Effector memory CD4-positive, alpha-beta T cell (primary cell): ENCODE results near the gene CENPO.

Experiments used
- DNase-seq, 3 donors: peaks; one replicate each; pipeline ENCODE4 v3.0.0-alpha.2; 2020
- H3K27ac ChIP-seq: 2 replicates; pipeline ENCODE4 v1.7.0; 2013; ENCODE audit warnings: mild to moderate bottlenecking, low read length, moderate library complexity; ENCODE audit not compliant: insufficient read depth, poor library complexity, severe bottlenecking
- H3K27me3 ChIP-seq: replicated peaks from 2 replicates; pipeline ENCODE4 v1.7.0; 2013; ENCODE audit warnings: mild to moderate bottlenecking, low read length; ENCODE audit not compliant: insufficient read depth, control insufficient read depth, poor library complexity, severe bottlenecking
- H3K36me3 ChIP-seq: 2 replicates; pipeline ENCODE4 v1.7.0; 2013; ENCODE audit warnings: mild to moderate bottlenecking, low read length, moderate library complexity; ENCODE audit not compliant: control insufficient read depth, insufficient read depth
- H3K4me1 ChIP-seq: 2 replicates; pipeline ENCODE4 v1.7.0; 2013; ENCODE audit warnings: low read length, mild to moderate bottlenecking; ENCODE audit not compliant: control insufficient read depth, insufficient read depth, poor library complexity, severe bottlenecking
- H3K4me3 ChIP-seq: 2 replicates; pipeline ENCODE4 v1.7.0; 2013; ENCODE audit warnings: low read length, low read depth, mild to moderate bottlenecking; ENCODE audit not compliant: insufficient read depth, poor library complexity, severe bottlenecking
- H3K9me3 ChIP-seq: 2 replicates; pipeline ENCODE4 v1.7.0; 2013; ENCODE audit warnings: mild to moderate bottlenecking, low read length, moderate library complexity; ENCODE audit not compliant: control insufficient read depth

CENPO gene

GRCh38 chr2:24843330-24843860, 50.2 kb downstream of the CENPO start:
- Histone ChIP-seq H3K4me1 (no peaks in the 10 kb centered on the region), H3K27me3 (no peaks in the 10 kb centered on the region), H3K36me3 (peaks cover 3% of the 10 kb centered on the region), H3K4me3 (no peak overlapping the region), H3K27ac (no peak overlapping the region), H3K9me3 (no peaks in the 10 kb centered on the region)
- DNase-seq = no peak

DNA sequence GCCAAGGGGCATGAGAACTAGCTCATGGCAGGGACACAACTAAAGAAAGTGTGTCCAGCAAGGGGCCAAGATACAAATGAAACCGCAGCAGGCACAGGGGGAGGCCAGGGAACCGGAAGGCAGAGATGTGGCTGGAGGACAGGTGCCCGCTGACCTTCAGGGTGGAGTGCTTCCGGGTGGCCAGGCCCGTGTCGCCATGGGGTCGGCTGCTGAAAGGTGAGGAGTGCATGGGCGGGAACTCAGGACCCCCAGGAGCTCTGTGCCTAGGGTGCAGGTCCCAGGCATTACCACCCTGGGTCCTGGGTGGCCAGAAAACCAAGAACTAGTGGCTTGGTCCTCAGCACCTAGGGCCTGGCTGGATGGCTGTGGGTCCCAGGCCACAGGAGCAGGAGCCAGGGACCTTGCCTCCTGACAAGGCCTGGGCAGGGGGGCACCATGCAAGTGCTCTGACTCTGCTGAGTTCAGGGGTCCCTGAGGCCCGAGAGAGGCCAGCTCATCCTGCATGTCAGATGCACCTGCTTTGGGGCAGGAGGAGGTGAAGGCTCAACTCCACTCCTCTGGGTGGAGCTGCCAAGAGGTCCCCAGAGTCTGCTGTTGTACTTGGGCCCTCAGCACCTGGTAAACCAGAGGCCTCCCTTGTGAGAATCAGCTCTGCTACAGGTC, 50.9 kb downstream of the CENPO start:
- H3K36me3 ChIP-seq = peaks cover 3% of the 10 kb centered on the region
- H3K27me3 ChIP-seq = no peaks in the 10 kb centered on the region
- no peak overlapping the region for H3K27ac ChIP-seq
- no peaks in the 10 kb centered on the region for H3K9me3 ChIP-seq
- DNase-seq = no peak
- H3K4me1 ChIP-seq = no peaks in the 10 kb centered on the region
- H3K4me3 ChIP-seq = no peak overlapping the region

GRCh38 chr2:24845691-24846090, 52.5 kb downstream of the CENPO start:
- H3K27ac ChIP-seq = no peak overlapping the region
- no peak for DNase-seq
- H3K36me3 ChIP-seq = no peaks in the 10 kb centered on the region
- H3K4me1 ChIP-seq = no peaks in the 10 kb centered on the region
- no peaks in the 10 kb centered on the region for H3K9me3 ChIP-seq
- H3K4me3 ChIP-seq = no peak overlapping the region
- no peaks in the 10 kb centered on the region for H3K27me3 ChIP-seq

GRCh38 chr2:24850944-24851343, 57.7 kb downstream of the CENPO start:
- Histone ChIP-seq H3K4me1 (no peaks in the 10 kb centered on the region), H3K27me3 (no peaks in the 10 kb centered on the region), H3K36me3 (peaks cover 3% of the 10 kb centered on the region), H3K27ac (no peak overlapping the region), H3K9me3 (no peaks in the 10 kb centered on the region), H3K4me3 (no peak overlapping the region)
- DNase-seq = no peak

GRCh38 chr2:24852026-24852425, 58.8 kb downstream of the CENPO start:
- Histone ChIP-seq H3K4me3 (no peak overlapping the region), H3K9me3 (no peaks in the 10 kb centered on the region), H3K27ac (no peak overlapping the region), H3K36me3 (peaks cover 3% of the 10 kb centered on the region), H3K4me1 (no peaks in the 10 kb centered on the region), H3K27me3 (no peaks in the 10 kb centered on the region)
- no peak for DNase-seq

DNA sequence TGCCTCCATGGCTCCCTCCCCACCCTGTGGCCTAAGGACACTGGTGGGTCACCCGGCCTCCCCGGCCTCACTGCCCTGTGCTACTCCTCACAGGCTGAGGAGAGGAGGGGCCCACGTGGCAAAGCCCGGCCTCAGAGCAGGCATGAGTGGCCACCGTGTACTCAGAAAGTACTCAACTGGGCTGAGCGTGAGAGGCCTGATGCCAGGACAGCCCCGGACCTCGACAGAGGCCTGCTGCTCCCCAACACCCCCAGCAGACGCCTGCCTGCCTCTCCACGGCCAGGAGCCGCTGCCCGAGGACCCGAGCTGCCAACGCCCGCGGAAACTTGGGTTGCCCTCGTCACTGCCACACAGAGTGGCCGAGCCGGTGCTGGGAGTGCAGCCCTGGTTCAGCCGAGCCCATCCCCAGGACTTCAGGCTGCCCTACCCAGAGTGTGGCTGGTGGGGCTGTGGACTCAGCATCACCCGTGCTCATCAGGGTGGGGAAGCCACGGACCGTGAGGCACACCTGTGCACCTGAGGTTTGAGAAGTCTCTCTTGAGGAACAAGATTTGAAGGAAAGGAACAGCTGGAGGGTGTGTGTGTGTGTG, 59.3 kb downstream of the CENPO start:
- no peaks in the 10 kb centered on the region for H3K27me3 ChIP-seq
- peaks cover 3% of the 10 kb centered on the region for H3K36me3 ChIP-seq
- DNase-seq = no peak

GRCh38 chr2:24853046-24853445, 59.8 kb downstream of the CENPO start:
- Histone ChIP-seq H3K27me3 (no peaks in the 10 kb centered on the region), H3K4me1 (no peaks in the 10 kb centered on the region), H3K9me3 (no peaks in the 10 kb centered on the region), H3K4me3 (no peak overlapping the region), H3K27ac (no peak overlapping the region), H3K36me3 (peaks cover 3% of the 10 kb centered on the region)
- DNase-seq = no peak

More for the DNA sequence above, 59.3 kb downstream of the CENPO start:
- H3K4me3 ChIP-seq = no peak overlapping the region
- no peak overlapping the region for H3K27ac ChIP-seq
- no peaks in the 10 kb centered on the region for H3K4me1 ChIP-seq
- no peaks in the 10 kb centered on the region for H3K9me3 ChIP-seq

DNA sequence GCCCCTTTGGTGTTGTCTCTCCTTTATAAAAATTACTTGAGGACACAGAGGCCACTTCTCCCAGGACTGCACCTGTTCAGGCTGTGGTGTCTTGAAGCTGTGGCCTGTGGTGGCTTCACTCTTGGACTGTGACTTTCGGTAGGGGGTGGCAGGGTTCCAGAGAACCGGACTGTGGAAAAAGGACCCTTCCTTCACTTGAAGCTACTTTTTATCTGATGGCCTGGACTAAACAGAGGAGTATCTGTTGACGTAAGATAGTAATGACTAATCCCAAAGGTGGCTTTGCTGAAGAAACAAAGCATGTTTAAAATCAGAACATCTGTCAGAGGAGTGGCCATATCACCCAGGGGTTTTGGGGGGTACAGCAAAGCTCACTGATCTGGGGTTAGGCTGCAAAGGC, 60.8 kb downstream of the CENPO start:
- Histone ChIP-seq H3K27ac (no peak overlapping the region), H3K36me3 (peaks cover 3% of the 10 kb centered on the region), H3K4me1 (no peaks in the 10 kb centered on the region), H3K27me3 (no peaks in the 10 kb centered on the region), H3K4me3 (no peak overlapping the region), H3K9me3 (no peaks in the 10 kb centered on the region)
- no peak for DNase-seq

- Histone ChIP-seq H3K27me3 (no peaks in the 10 kb centered on the region), H3K27ac (no peak overlapping the region), H3K36me3 (peaks cover 3% of the 10 kb centered on the region), H3K4me3 (no peak overlapping the region), H3K9me3 (no peaks in the 10 kb centered on the region), H3K4me1 (no peaks in the 10 kb centered on the region)
- no peak for DNase-seq
Observed at GRCh38 chr2:24855022-24855622, 61.9 kb downstream of the CENPO start.

- peaks cover 3% of the 10 kb centered on the region for H3K36me3 ChIP-seq
- H3K4me3 ChIP-seq = no peak overlapping the region
- H3K4me1 ChIP-seq = no peaks in the 10 kb centered on the region
- H3K27ac ChIP-seq = no peak overlapping the region
- H3K27me3 ChIP-seq = no peaks in the 10 kb centered on the region
- no peak for DNase-seq
- no peaks in the 10 kb centered on the region for H3K9me3 ChIP-seq
Observed at GRCh38 chr2:24855726-24856125, 62.5 kb downstream of the CENPO start.
